Measurements from ENCODE around the gene DGCR6L.

Gene DGCR6L

GRCh38 chr22:20299746-20300136 lies 20.1 kb downstream of the DGCR6L start:
- H3K27ac ChIP-seq, result no peak overlapping the region
- no peaks in the 10 kb centered on the region for H3K4me1 ChIP-seq
- H3K9ac ChIP-seq, result no peak overlapping the region
- no peaks in the 10 kb centered on the region for H3K79me2 ChIP-seq
- H2AFZ ChIP-seq, result peak overlapping the region; percentile 64
- H3K36me3 ChIP-seq (ENCODE audit: control insufficient read depth, insufficient read depth, low read length), result no peaks in the 10 kb centered on the region
- H3K9me3 ChIP-seq (ENCODE audit: control insufficient read depth, low read length), result no peaks in the 10 kb centered on the region
- TF ChIP-seq CTCF (IDR thresholded peaks at IDR 0.05), result no peak
- no peaks in the 10 kb centered on the region for H3K27me3 ChIP-seq (ENCODE audit: control insufficient read depth, insufficient read depth, low read length)
- H3K4me3 ChIP-seq (ENCODE audit: low read depth, low read length), result peak overlapping the region; percentile 18
- H3K4me2 ChIP-seq (ENCODE audit: low read length), result peak overlapping the region; percentile 88

GRCh38 chr22:20298803-20299745 lies 20.8 kb downstream of the DGCR6L start:
- H3K79me2 ChIP-seq, result no peaks in the 10 kb centered on the region

GRCh38 chr22:20298110-20298802 lies 21.6 kb downstream of the DGCR6L start:
- Histone ChIP-seq H3K27ac (no peak overlapping the region), H3K4me1 (no peaks in the 10 kb centered on the region), H3K4me2 (ENCODE audit: low read length) (peak overlapping the region; percentile 88), H3K9ac (no peak overlapping the region), H3K9me3 (ENCODE audit: control insufficient read depth, low read length) (no peaks in the 10 kb centered on the region), H3K27me3 (ENCODE audit: control insufficient read depth, insufficient read depth, low read length) (no peaks in the 10 kb centered on the region), H3K4me3 (ENCODE audit: low read depth, low read length) (peak overlapping the region; percentile 56), H3K36me3 (ENCODE audit: control insufficient read depth, insufficient read depth, low read length) (no peaks in the 10 kb centered on the region), H2AFZ (peak overlapping the region; percentile 79), H3K79me2 (no peaks in the 10 kb centered on the region)
- TF ChIP-seq CTCF (IDR thresholded peaks at IDR 0.05), result no peak

More at GRCh38 chr22:20298803-20299745, 20.8 kb downstream of the DGCR6L start:
- H3K9me3 ChIP-seq (ENCODE audit: control insufficient read depth, low read length), result no peaks in the 10 kb centered on the region
- no peak overlapping the region for H3K27ac ChIP-seq
- H3K4me3 ChIP-seq (ENCODE audit: low read depth, low read length), result peak overlapping the region; percentile 56
- H3K4me1 ChIP-seq, result no peaks in the 10 kb centered on the region
- H3K36me3 ChIP-seq (ENCODE audit: control insufficient read depth, insufficient read depth, low read length), result no peaks in the 10 kb centered on the region
- H3K4me2 ChIP-seq (ENCODE audit: low read length), result peak overlapping the region; percentile 88
- no peak overlapping the region for H3K9ac ChIP-seq
- no peak for TF ChIP-seq CTCF (IDR thresholded peaks at IDR 0.05)
- peak overlapping the region; percentile 79 for H2AFZ ChIP-seq
- H3K27me3 ChIP-seq (ENCODE audit: control insufficient read depth, insufficient read depth, low read length), result no peaks in the 10 kb centered on the region

- no peaks in the 10 kb centered on the region for H3K79me2 ChIP-seq
- H2AFZ ChIP-seq, result no peak overlapping the region
- no peaks in the 10 kb centered on the region for H3K9me3 ChIP-seq (ENCODE audit: control insufficient read depth, low read length)
- TF ChIP-seq CTCF (IDR thresholded peaks at IDR 0.05), result no peak
- H3K4me1 ChIP-seq, result no peaks in the 10 kb centered on the region
- H3K4me2 ChIP-seq (ENCODE audit: low read length), result no peak overlapping the region
- no peak overlapping the region for H3K9ac ChIP-seq
- no peak overlapping the region for H3K27ac ChIP-seq
- no peak overlapping the region for H3K4me3 ChIP-seq (ENCODE audit: low read depth, low read length)
- H3K36me3 ChIP-seq (ENCODE audit: control insufficient read depth, insufficient read depth, low read length), result no peaks in the 10 kb centered on the region
- H3K27me3 ChIP-seq (ENCODE audit: control insufficient read depth, insufficient read depth, low read length), result no peaks in the 10 kb centered on the region
Observed at GRCh38 chr22:20297414-20298109, 22.3 kb downstream of the DGCR6L start.
